GM21717 (cell line): Measurements from ENCODE around the gene RTL1.

Source experiments
- ATAC-seq: cut with Tn5 transposase; IDR thresholded peaks from one replicate; pipeline ENCODE4 v1.9.1; 2021; ENCODE audit warnings: mild to moderate bottlenecking, moderate library complexity; ENCODE audit not compliant: unreplicated experiment

The RTL1 gene

GRCh38 chr14:100851946-100852620 lies 51.4 kb downstream of the RTL1 start:
- no peak for ATAC-seq

GRCh38 chr14:100851586-100851916 lies 52.0 kb downstream of the RTL1 start:
- ATAC-seq: no peak

- ATAC-seq: no peak
Measured at GRCh38 chr14:100850841-100851585, 52.5 kb downstream of the RTL1 start.

GRCh38 chr14:100849115-100849781 lies 54.3 kb downstream of the RTL1 start:
- no peak for ATAC-seq

GRCh38 chr14:100846309-100846859 lies 57.1 kb downstream of the RTL1 start:
- no peak for ATAC-seq

GRCh38 chr14:100845341-100845740 lies 58.2 kb downstream of the RTL1 start:
- no peak for ATAC-seq

GRCh38 chr14:100844846-100845245 lies 58.7 kb downstream of the RTL1 start:
- no peak for ATAC-seq

- no peak for ATAC-seq
Measured at GRCh38 chr14:100844421-100844820, 59.1 kb downstream of the RTL1 start.

- no peak for ATAC-seq
Measured at GRCh38 chr14:100844082-100844408, 59.5 kb downstream of the RTL1 start.

- ATAC-seq: no peak
Measured at GRCh38 chr14:100842799-100843198, 60.7 kb downstream of the RTL1 start.

GRCh38 chr14:100841761-100842403 lies 61.6 kb downstream of the RTL1 start:
- ATAC-seq: no peak

GRCh38 chr14:100841066-100841760 lies 62.3 kb downstream of the RTL1 start:
- no peak for ATAC-seq

GRCh38 chr14:100840286-100841065 lies 63.0 kb downstream of the RTL1 start:
- ATAC-seq: no peak

GRCh38 chr14:100839681-100840111 lies 63.8 kb downstream of the RTL1 start:
- no peak for ATAC-seq

GRCh38 chr14:100839315-100839585 lies 64.3 kb downstream of the RTL1 start:
- no peak for ATAC-seq

- ATAC-seq: no peak
Measured at GRCh38 chr14:100838493-100839314, 64.8 kb downstream of the RTL1 start.

GRCh38 chr14:100837805-100838350 lies 65.6 kb downstream of the RTL1 start:
- no peak for ATAC-seq

GRCh38 chr14:100836941-100837804 lies 66.3 kb downstream of the RTL1 start:
- no peak for ATAC-seq
